GM12872 (cell line): Measurements from ENCODE around the gene ZBTB7C.

ENCODE experiments used
- TF ChIP-seq, protein P1 (sequence below): IDR thresholded peaks from 3 replicates; pipeline ENCODE4 v1.5.1; 2011; ENCODE audit warnings: low read depth, mild to moderate bottlenecking, low read length, moderate library complexity; ENCODE audit not compliant: insufficient read depth

The ZBTB7C gene

DNA sequence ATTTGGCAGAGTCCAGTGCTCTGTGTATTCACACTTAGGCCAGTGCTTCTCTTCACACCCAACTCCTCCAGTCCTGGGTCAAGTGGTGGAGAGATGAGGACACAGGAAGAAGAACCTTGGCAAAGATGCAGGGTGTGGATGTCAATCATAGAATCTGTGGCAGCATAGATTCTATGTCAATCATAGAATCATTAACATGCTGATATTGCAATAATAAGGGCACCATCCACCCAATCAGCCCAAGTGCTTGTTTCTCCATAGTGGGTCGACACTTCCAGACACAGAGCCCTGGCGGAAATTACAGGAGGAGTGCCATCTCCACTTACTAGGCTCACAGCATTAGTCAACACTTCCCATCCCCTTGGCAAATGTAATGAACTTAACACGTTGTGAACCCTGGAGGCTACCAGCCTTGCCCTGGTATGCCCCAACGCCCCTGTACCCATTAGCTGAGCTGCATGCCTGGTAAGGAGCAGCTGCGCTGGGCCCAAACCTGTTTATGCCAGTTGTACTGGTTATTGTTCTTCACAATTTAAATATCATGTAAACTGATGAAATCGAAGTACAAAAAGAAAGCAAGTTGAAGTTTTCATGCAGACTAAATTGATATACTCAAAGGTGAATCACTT lies 317.2 kb downstream of the ZBTB7C start:
- TF ChIP-seq, protein P1, sequence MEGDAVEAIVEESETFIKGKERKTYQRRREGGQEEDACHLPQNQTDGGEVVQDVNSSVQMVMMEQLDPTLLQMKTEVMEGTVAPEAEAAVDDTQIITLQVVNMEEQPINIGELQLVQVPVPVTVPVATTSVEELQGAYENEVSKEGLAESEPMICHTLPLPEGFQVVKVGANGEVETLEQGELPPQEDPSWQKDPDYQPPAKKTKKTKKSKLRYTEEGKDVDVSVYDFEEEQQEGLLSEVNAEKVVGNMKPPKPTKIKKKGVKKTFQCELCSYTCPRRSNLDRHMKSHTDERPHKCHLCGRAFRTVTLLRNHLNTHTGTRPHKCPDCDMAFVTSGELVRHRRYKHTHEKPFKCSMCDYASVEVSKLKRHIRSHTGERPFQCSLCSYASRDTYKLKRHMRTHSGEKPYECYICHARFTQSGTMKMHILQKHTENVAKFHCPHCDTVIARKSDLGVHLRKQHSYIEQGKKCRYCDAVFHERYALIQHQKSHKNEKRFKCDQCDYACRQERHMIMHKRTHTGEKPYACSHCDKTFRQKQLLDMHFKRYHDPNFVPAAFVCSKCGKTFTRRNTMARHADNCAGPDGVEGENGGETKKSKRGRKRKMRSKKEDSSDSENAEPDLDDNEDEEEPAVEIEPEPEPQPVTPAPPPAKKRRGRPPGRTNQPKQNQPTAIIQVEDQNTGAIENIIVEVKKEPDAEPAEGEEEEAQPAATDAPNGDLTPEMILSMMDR: no peak

DNA sequence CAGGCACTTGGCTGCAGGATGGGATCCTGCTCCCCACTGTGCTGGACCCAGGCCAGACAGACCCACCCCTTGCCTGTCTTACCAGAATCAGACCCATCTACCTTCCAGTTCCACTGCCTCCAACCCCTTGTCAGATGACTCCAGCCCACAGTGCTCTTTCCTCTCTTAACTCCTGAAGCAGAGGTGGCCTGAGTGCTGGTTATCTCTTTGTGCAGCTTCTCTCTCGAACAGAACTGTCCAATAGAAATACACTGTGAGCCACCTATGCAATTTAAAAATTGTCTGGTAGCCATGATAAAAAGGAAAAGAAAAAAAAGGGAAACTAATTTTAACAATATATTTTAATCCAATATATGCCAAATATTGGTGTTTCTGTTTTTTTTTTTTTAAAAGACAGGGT lies 318.5 kb downstream of the ZBTB7C start:
- TF ChIP-seq, protein P1: no peak

DNA sequence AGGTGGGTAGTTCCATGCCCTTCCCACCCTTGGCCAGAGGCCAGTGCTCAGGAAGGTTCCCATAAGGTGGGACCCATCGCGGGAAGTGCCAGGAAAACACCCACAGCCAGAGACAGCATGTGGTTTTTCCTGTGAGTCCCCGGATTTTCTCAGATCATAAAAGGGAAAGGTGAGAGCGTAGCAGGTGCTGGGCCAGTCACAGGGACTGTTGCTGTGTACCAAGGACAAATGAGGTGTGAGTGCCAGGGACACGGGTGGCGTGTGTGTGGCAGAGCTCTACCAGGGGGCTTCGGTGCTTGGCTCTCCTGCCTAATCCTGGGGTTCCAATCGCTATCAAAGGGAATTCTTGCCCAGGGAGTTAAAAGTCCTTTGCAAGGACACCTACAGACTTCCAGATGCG lies 319.2 kb downstream of the ZBTB7C start:
- TF ChIP-seq, protein P1: no peak

DNA sequence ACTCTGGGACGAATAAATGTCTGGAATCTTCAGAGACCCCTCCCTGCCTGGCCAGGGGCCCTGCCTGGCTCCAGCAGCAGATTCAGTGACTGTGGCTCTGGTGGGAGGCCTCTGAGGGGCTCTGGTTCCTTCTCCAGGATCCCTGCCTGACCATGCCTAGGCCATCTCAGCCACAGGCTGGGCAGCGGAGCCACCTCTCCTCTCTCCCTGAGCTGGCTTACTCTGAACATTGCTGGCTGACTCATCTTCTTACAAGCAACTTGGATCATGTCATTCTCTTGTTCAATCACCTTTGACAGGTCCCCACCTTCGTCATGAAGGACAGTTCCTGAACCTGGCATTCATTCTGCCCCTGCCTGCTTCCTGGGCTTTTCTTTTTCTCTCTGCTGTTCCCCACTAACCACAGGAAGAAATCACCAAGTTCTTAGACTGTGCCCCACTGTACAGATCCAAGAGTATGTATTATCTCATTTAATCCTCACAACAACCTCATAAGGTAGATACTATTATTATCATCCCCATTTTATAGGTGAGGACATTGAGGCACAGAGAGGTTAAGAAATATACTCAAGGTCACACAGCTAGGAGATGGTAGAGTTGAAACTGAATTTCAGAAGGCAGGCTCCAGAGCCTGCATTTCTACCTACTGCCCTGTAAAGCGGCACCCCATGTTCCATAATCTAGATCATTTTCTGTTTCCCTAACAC lies 323.2 kb downstream of the ZBTB7C start:
- TF ChIP-seq, protein P1: no peak

DNA sequence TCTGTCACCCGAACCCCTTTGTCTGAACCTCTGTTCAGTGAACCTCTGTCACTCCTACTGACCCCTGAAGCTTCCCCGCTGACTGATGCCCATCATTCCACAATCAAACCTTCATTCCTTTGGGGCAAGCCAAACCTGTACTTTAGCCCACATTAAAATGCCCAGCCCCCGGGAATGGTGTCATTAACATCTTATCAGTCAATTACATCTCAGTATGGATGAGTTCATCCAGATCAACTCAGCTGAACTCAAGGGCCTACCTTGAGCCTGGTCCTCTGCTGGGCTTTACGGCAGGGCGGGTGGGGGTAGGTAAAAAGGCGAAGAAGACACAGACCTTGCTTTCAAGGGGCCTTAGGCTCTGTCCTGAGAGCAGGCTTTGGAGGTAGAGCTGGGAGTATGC lies 324.3 kb downstream of the ZBTB7C start:
- TF ChIP-seq, protein P1: no peak

DNA sequence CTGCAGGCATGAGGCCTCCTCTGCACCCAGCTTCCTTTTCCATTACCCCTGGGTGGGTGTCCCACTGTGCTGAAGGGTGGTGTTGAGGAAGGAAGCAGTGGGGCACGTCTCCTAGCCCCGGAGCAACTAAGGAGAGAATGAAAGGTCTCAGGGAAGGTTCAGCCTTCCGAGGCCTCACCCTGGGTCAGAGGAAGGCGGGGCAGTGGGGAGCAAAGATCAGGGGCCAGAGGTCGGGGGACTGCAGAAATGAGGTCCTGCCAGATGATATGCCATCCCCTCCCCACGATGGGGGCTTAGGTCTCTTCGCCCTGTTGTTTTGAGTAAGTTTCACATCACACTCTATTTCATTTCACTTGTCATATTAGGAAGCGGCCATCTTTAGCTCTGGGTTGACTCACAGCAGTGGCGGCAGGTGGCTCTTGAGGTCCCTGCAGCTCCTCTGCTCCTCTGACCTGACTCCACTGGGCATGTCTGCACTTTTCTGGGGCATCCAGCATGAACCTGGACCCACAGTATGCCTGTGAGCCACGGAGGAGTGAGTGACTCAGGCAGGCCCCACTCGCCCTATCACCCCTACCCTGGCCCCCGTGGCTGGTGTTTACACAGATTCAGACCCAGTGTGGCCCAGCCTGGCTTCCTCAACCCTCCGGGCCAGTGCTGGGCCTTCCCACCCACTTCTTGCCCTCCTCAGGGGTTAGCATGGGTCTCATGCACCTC lies 325.0 kb downstream of the ZBTB7C start:
- TF ChIP-seq, protein P1: no peak

DNA sequence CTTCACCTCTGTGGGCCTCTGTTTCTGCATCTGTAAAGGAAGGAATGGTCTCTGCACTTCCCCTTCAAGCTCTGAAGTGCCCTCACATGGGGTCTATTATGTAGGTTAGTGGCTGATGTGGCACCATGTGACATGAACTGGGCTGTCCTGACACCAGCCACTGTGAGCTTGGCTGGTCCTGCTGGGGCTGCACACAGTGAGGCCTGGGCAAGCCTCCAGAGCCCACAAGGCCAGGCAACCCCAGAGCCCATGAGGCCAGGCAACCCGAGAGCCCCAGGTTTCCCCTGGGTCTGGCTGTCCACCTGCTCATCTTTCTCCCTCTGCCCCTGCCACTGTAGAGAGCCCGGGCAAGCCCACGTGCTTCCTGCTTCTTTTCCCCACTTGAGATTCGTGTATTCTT lies 328.6 kb downstream of the ZBTB7C start:
- TF ChIP-seq, protein P1: no peak
